Activated B cell treated with CpG ODN at 0.5 μM for 24 hours (primary cell): Measurements from ENCODE around the gene MIX23. TPM values are rescaled to one million over a fixed set of nuclear protein-coding genes. Genes with fewer than 3 reads are reported as not detected.

Source experiments
- ATAC-seq: fragments of 200-7000 bp; cut with Tn5 transposase; one replicate; pipeline ENCODE4 v1.10.0; 2021; ENCODE audit warnings: low read depth, mild to moderate bottlenecking, moderate library complexity
- CTCF ChIA-PET: fragments of 350-600 bp; sonication (Branson Sonifier 250); formaldehyde crosslinking; loops from one replicate; lab custom pipeline; 2021; ENCODE audit warnings: antibody characterized with exemption; lab: Charles Lee
- POLR2A ChIA-PET: fragments of 350-600 bp; sonication (Branson Sonifier 250); formaldehyde crosslinking; loops from one replicate; lab custom pipeline; 2021; ENCODE audit warnings: antibody characterized with exemption; lab: Charles Lee
- DNase-seq: peaks from one replicate; pipeline ENCODE4 v3.0.0; 2022
- H3K27ac Mint-ChIP-seq: one replicate; pipeline ENCODE4 v1.8.0; 2020; ENCODE audit warnings: mixed read lengths
- H3K27me3 Mint-ChIP-seq: one replicate; pipeline ENCODE4 v1.8.0; 2021; ENCODE audit warnings: mixed read lengths
- H3K36me3 Mint-ChIP-seq: one replicate; pipeline ENCODE4 v1.8.0; 2021; ENCODE audit warnings: low read depth, mixed read lengths
- H3K4me1 Mint-ChIP-seq: one replicate; pipeline ENCODE4 v1.8.0; 2021; ENCODE audit warnings: mixed read lengths
- H3K4me3 Mint-ChIP-seq: one replicate; pipeline ENCODE4 v1.8.0; 2020; ENCODE audit warnings: mild to moderate bottlenecking, mixed read lengths
- H3K9me3 Mint-ChIP-seq: one replicate; pipeline ENCODE4 v1.8.0; 2020; ENCODE audit warnings: mixed read lengths
- CTCF ChIP-seq: fragments of 200-600 bp; IDR thresholded peaks from one replicate; pipeline ENCODE4 v1.8.0; 2022; ENCODE audit warnings: antibody characterized with exemption, mild to moderate bottlenecking
- intact Hi-C: fragments of 100-400 bp; cut with micrococcal nuclease; formaldehyde crosslinking; loops from one replicate; pipeline ENCODE4 v1.15.1; 2024
- total RNA-seq: library from RNA; stranded (reverse); gene quantifications from 2 replicates; pipeline ENCODE4 v1.2.3, GENCODE V29; 2022

Gene MIX23
- total RNA-seq, 1 donor from 2014 or later = 49.1 TPM

- ATAC-seq (no peak), DNase-seq (no peak)
- H3K4me1 Mint-ChIP-seq = peaks cover 3% of the 10 kb centered on the region
- H3K4me3 Mint-ChIP-seq = no peak overlapping the region
- CTCF ChIA-PET = no interaction called here
- peaks cover 3% of the 10 kb centered on the region for H3K27me3 Mint-ChIP-seq
- no peaks in the 10 kb centered on the region for H3K9me3 Mint-ChIP-seq
- no peaks in the 10 kb centered on the region for H3K36me3 Mint-ChIP-seq
- POLR2A ChIA-PET = no interaction called here
- no peak overlapping the region for H3K27ac Mint-ChIP-seq
- no peak for TF ChIP-seq CTCF
- intact Hi-C loops = no loop called here
Observed at GRCh38 chr3:122331886-122332285, 51.1 kb downstream of the MIX23 start.

- no peaks in the 10 kb centered on the region for H3K27me3 Mint-ChIP-seq
- intact Hi-C loops = no loop called here
- ATAC-seq (no peak), DNase-seq (no peak)
- H3K27ac Mint-ChIP-seq = no peak overlapping the region
- CTCF ChIA-PET = interaction anchor here (1.4 kb wide), 1 partner anchor 224 kb away, joined by 4 read pairs; no protein-coding TSS in a partner anchor
- no peaks in the 10 kb centered on the region for H3K4me1 Mint-ChIP-seq
- H3K9me3 Mint-ChIP-seq = no peaks in the 10 kb centered on the region
- H3K4me3 Mint-ChIP-seq = no peak overlapping the region
- POLR2A ChIA-PET = no interaction called here
- TF ChIP-seq CTCF = no peak
- no peaks in the 10 kb centered on the region for H3K36me3 Mint-ChIP-seq
Observed at GRCh38 chr3:122325769-122326168, 57.3 kb downstream of the MIX23 start.

- Mint-ChIP-seq H3K27ac (no peak within 1 kb of the TSS), H3K4me3 (no peak within 1 kb of the TSS), H3K27me3 (no peaks in the 10 kb centered on the region), H3K4me1 (no peaks in the 10 kb centered on the region), H3K9me3 (peaks cover 3% of the 10 kb centered on the region), H3K36me3 (no peaks in the 10 kb centered on the region)
- CTCF ChIA-PET = no interaction called here
- POLR2A ChIA-PET = interaction anchor here (0.6 kb wide), 1 partner anchor 18 kb away, joined by 3 read pairs; no protein-coding TSS in a partner anchor
- ATAC-seq (no peak), DNase-seq (no peak)
- TF ChIP-seq CTCF = no peak
- intact Hi-C loops = no loop called here
Observed at GRCh38 chr3:122324871-122325323, 58.1 kb downstream of the MIX23 start, which contains the start of gene CSTA. TSS of gene CSTA (plus strand) at chr3:122325248. CDS start at chr3:122325293, 45 bp downstream.

- intact Hi-C loops = no loop called here
- no peak for DNase-seq
- Mint-ChIP-seq H3K27ac (no peak overlapping the region), H3K36me3 (no peaks in the 10 kb centered on the region), H3K27me3 (no peaks in the 10 kb centered on the region), H3K4me1 (no peaks in the 10 kb centered on the region), H3K9me3 (peaks cover 6% of the 10 kb centered on the region), H3K4me3 (no peak overlapping the region)
- CTCF ChIA-PET = no interaction called here
- POLR2A ChIA-PET = no interaction called here
- TF ChIP-seq CTCF = no peak
- ATAC-seq = no peak
Observed at GRCh38 chr3:122322095-122323075, 60.6 kb downstream of the MIX23 start.

GRCh38 chr3:122318620-122319019 is 64.4 kb downstream of the MIX23 start:
- peaks cover 5% of the 10 kb centered on the region for H3K27me3 Mint-ChIP-seq
- H3K9me3 Mint-ChIP-seq = peaks cover 6% of the 10 kb centered on the region
- POLR2A ChIA-PET = no interaction called here
- no peak for TF ChIP-seq CTCF
- H3K4me1 Mint-ChIP-seq = no peaks in the 10 kb centered on the region
- no peak overlapping the region for H3K4me3 Mint-ChIP-seq
- intact Hi-C loops = no loop called here
- DNase-seq = no peak
- no peaks in the 10 kb centered on the region for H3K36me3 Mint-ChIP-seq
- CTCF ChIA-PET = no interaction called here
- no peak for ATAC-seq
- no peak overlapping the region for H3K27ac Mint-ChIP-seq
